Activated CD4-positive, alpha-beta T cell treated with anti-CD3 and anti-CD28 coated beads, Interleukin-2, Interleukin-4, amounts not matched to agents 100 ng/mL and 50 ng/mL, durations not matched to agents 16 hours and 8 hours (primary cell): ENCODE measurements around the gene SBK3.
"Not testable (repeated sequence)": the region's sequence is repeated elsewhere in the genome, so short reads cannot be mapped to it uniquely, and the experiment has no call there.

Source experiments
- DNase-seq: peaks from one replicate; pipeline ENCODE4 v3.0.0-alpha.2; 2020; ENCODE audit warnings: low spot score

Gene SBK3

DNA sequence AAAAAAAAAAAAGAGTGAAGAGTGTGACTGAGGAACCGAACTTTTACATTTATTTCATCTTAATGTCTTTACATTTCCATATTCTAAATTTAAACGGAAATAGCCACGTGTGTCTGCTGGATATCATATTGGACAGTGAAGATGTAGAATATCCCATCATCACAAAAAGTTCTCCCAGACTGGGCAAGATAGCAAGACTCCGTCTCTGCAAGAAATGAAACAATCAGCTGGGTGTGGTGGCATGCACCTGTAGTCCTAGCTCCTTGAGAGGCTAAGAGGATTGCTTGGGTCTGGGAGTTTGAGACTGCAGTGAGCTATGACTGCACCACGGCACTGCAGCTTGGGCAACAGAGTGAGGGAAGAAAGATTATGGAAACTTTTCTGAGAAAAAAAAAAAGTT lies 31.4 kb upstream of the SBK3 start:
- no peak for DNase-seq

DNA sequence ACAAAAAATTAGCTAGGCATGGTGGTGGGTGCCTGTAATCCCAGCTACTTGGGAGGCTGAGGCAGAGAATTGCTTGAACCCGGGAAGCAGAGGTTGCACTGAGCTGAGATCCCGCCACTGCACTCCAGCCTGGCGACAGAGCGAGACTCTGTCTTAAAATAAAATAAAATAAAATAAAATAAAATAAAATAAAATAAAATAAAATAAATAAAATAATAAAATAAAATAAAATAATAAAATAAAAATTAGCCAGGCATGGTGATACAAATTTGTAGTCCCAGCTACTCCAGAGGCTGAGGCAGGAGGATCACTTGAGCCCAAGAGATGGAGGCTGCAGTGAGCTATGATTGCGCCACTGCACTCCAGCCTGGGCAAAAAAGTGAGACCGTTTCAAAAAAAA lies 28.6 kb upstream of the SBK3 start:
- DNase-seq: not testable (repeated sequence)

DNA sequence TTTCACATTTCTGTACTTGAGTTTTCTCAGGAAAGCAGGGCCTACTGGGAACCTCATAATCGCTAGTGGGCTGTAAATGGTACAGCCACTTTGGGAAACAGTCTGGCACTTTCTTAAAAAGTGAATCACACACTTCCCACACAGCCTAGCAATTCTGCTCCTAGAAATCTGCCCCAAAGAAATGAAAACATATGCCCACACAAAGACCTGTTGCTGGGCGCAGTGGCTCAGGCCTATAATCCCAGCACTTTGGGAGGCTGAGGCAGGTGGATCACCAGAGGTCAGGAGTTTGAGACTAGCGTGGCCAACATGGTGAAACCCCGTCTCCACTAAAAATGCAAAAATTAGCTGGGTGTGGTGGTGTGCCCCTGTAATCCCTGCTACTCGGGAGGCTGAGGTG lies 24.1 kb upstream of the SBK3 start:
- DNase-seq: not testable (repeated sequence)

DNA sequence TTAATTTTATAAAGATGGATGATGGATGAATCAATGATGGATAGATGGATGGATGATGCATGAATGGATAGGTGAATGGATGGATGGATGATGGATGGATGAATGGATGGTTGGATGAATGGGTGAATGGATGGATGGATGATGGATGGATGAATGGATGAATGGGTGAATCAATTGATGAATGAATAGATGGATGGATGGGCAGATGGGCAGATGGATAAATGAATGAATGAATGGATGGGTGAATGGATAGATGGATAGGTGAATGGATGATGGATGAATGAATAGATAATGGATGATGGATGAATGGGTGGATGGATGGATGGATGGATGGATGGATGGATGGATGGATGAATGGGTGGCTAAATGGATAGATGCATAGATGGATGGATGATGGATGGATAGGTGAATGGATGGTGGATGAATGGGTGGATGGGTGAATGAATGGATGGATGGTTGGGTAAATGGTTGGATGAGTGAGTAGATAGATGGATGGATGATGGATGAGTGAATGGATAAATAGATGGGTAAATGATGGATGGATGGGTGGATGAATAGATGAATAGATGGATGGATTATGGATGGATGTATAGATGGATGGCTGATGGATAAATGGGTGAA lies 22.5 kb upstream of the SBK3 start:
- no peak for DNase-seq

DNA sequence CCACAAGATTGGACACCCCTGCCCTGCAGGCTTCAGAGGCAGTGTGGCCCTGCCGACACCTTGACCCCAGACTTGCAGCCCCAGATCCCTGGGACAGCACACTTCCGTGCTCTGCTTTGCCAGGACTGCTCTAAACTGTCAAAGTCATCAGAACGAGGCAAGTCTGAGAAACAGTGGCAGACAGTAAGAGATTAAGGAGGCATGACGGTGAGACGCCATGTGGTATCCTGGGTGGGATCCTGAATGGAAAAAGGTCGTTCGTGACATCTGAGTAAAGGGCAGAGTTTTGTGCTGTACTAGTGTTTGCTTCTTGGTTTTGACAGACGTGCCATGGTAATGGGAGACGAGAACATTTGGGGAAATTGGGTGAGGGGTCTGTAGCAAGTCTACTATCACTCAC lies 21.5 kb upstream of the SBK3 start:
- no peak for DNase-seq

DNA sequence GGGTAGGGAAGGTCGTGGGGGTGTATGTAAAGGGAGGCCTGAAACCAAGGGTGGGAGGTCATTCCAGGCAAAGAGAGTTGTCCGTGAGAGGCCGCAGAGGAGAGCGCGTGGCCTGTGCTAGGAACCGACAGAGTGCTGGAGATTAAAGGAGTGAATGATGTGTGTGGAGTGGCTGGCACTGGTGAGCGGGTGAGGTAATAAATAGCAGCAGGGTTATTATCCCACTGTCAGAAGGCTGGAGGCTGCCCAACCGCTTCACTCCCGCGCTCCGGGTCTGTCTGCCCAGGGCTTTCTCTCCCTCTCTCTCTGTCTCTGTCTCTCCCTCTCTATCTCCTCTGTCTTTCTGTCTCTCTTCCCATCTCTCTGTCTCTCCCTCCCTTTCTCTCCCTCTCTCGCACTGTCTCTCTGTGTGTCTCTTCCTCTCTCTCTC lies 17.9 kb upstream of the SBK3 start:
- DNase-seq: no peak

DNA sequence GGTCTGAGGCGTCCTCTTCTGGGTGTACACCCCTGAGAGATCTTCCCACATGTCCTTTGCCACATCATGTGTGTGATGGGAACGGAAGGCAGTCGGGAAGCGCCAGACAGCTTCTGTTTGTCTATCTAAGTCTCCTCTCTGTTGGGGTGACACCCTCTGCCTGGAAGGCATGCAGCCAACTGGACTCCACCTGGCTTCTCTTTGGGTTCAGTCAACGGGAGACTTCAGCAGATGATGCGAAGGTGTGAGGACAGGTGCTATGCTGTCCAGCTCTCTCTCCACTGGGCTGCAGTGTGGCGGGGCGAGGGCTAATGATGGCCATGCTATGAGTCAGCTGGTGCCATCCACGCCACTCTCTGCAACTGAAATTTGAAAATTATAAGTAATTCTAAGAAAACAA lies 14.3 kb upstream of the SBK3 start:
- no peak for DNase-seq

DNA sequence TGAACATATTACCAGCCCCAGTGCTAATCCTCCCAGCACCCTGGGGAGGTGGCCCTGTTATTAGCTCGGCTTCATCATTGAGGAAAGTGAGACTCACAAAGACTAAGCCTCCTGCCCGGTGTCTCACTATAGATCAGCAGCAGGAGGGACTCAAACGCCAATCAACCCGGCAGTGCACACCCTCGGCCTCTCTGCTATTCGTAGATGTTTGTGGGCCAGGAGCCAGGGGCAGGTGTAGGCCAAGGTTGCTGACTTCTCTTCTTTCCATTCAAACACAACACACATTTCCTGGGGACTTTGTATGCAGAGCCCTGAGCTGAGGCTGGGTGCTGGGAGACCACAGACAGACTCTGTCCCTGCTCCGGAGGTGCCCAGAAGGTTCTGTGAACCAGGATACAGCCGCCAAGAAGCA lies 9.4 kb upstream of the SBK3 start:
- no peak for DNase-seq

DNA sequence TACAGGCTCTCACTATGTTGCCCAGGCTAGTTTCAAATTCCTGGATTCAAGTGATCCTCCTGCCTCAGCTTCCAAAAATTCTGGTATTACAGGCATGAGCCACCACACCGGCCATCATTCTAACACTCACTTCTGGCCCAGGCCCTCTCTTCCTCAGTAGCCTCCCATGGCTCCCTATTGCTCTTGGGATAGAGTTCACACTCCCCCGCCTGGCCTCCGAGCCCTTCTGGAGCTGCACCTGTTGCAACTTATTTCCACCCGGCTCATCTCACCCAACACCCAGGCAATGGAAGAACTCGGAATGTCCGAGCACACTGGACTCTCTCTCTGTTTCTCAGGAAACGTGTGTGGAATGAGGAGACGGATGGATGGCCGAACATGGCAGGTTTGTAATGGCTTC lies 9.0 kb upstream of the SBK3 start:
- no peak for DNase-seq

DNA sequence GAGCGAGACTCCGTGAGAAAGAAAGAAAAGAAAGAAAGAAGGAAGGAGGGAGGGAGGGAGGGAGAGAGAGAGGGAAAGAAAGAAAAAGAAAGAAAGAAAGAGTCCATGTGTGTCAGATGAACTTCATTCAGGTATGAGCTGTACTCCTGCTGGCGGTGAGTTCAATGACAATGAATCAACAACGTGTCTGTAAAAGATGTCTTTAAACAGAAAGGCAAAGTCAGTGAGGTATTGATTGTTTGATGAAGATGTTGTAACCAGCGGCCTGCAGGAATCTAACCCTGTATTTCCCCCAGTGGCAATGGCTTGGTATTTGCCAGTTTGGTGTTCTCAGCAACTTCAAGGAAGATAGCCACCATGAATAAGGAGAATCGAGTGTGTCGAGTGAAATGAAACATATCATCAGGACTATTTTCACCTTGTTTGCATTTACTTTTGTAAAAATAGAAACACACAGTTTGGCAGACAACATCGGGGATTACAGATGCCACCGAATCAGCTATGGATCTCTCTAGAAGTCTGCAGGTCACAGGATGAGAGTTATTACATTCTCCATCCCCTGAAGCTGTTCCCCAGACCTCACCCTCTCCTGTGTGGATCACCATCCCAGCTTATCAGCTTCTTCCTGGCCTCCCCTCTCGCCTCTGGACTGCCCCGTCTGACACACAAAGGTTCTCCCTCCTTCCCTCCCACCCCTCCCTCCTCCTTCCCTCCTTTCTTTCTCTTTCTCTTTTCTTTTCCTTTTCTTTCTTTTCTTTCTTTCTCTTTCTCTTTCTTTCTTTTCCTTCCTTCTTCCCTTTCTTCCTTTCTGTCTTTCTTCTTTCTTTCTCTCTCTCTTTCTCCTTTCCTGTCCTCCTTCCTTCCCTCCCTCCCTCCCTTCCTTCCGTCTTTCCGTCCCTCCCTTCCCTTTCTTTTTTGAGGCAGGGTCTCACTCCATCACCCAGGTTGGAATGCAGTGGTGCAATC lies 8.2 kb upstream of the SBK3 start:
- no peak for DNase-seq

DNA sequence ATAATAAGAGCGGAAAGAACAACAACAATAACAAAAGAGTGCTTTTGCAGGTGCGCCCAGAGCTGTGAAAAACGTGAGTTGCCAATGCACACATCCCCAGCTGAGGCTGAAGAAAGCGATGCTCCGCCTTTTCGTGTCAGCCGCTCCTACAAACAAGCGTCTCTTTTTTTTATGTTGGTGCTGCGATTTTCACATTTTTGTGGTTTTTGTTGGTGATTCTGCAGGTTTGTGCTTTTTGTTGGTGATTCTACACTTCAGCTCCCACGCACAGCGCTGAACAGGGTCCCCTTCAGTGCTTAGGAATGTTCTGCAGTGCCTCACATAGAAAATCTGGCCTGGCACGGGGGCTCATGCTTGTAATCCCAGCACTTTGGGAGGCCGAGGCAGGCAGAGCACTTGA lies 7.3 kb upstream of the SBK3 start:
- no peak for DNase-seq

DNA sequence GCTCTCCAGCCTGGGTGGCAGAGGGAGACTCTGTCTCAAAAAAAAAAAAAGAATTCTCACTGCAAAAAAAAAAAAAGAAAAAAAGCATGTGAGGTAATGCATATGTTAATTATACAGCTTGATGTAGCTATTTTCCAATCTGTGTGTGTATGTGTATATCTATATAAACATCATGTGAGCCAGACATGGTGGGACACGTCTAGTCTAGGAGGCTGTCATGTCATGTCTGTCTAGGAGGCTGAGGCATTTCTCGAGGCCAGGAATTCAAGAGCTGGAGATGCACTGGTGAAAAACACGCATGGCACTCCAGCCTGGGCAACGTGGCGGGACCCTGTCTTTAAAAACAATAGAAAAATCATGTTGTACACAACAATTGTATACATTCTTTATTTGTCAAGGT lies 6.9 kb upstream of the SBK3 start:
- no peak for DNase-seq

DNA sequence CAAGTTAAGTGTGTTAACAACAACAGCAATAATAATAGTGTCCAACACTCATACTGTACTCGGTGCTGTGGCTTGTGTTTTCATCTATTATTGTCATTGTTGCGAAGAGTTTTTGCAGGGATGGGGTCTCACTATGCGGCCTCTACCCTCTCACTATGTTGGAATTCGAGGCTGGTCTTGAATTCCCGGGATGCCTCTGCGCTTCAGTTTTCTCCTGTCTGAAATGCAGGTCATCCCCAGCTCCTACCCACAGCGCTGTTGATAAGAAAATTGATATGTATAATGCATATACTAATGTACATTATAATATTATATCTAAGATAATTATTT lies 4.9 kb upstream of the SBK3 start:
- DNase-seq: no peak

DNA sequence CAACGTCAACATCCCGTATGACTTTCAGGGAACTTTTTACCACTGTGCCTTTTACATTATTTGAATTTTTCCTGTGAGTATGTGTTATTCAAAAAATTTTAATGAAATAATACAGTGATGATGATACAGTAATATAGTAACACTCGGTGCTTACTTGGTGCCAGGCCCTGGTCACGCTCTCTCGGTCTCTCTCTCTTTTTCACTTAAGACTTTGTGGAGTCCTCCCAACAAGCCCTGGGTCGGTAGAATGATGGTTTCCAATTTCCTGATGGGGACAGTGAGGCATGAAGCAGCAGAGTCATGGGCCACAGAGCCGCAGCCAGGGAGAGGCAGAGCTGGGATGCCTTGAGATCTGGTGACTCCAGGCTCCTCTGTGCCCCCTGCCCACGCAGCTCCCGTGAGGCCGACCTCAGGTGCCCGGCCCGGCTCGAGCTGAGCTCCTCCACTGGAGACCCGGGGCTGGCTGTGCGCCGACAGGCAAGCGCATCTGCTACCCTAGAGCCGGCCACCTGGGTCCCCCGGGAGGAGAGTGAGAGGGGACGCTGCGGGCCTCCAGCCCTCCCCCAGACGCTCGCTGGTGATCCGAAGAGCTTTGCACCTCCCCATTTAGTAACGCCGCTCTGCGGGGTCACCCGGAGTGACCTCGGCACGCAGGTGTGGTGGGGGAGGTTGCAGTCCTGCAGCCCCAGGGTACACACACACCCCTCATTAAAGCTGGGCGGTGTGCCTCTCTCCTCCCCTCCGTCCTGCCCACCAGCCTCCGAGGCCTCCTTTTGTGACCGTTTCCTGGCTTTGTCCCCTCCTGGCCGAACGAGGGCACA lies 4.4 kb upstream of the SBK3 start:
- no peak for DNase-seq

DNA sequence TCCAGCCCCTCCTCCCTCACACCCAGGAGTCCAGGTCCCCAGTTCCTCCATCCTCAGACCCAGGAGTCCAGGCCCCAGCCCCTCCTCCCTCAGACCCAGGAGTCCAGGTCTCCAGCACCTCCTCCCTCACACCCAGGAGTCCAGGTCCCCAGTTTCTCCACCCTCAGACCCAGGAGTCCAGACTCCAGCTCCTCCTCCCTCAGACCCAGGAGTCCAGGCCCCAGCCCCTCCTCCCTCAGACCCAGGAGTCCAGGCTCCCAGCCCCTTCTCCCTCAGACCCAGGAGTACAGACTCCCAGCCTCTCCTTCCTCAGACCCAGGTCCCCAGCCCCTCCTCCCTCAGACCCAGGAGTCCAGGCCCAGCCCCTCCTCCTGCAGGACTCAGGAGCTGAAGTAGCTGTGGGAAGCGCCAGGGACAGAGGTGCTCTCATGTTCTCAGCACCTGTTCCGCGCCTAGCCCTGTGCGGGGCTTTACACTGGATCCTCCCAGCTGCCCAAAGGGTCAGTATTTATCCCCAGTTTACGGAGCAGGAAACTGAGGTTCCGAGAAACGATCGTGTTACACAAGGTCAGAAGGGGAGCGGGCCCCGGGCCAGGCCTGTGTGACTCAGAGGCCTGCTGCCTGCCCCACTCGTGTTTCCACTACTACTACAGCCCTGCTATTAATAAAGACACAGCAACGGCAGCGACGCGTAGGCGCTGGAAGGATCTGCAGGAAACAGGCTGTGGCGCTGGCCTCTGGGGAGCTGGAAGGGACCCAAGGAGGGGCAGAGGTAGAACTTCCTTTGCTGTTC lies 1.7 kb upstream of the SBK3 start:
- DNase-seq: no peak

DNA sequence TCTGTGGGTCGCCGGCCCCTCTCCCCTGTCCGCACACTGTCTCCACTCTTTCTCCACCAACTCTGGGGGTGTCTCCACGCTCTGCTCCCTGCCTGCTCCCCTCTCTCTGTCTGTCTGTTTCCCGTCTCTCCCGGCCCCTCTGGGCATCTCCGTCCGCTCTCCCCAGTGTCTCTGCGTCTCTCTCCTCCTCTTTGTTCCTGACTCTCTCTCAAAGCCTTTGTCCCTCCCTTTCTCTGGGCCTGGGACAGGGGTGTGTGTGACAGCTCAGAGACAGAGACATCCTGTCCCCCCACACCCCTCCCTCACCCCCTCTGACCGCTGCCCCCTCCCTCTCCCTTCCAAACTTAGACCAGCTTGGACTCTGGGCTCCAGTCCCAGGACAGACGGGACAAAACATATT lies 668 bp upstream of the SBK3 start:
- DNase-seq: no peak

DNA sequence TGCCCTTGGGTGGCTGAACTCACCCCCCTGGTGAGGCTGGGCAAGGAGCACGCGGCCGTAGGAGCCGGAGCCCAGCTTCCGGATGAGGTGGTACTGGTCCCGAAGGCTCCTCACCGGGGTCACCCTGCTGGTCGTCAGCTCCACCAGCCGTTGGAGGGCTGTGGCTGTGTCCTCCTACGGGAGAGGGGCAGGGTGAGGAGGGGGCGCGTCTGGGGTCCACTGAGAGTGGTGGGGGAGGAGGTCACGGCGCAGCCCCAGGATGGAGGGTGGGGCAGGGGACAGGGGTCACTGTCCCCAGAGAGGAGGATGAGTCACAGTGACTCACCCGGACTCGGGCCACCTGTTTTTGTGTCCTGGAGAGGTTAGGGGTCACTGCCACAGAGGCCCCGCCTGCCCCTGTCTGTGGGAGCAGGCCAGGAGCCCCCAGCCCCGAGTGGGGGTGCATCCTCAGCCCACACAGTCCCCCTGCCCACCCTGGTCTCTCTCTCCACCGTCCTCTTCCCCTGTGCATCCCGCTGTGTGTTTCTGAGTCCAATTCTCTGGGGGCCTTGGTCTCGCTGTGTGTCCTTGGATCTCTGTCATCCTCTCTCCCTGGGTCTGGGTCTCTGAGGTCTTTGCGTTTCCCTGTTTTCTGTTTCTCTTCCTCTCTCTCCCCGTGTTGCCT lies 435 bp downstream of the SBK3 start:
- DNase-seq: no peak

DNA sequence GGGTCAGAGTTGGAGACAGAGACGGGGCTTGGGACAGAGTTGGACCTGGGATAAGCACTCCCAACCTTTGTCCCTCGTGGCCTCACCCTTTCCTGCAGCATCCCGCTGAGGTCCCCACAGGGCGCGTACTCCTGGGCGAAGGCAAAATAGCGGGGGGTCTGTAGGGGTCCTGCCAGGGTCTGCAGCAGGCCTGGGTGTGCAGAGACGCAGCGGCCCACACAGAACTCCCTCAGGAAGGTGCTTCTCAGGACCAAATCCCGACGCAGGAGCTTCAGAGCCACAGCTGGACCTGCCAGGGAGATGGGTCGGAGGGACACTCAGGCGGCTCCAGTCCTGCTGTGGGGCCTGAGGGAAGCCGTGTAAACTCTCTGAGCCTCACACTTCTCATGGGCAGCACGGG lies 1.3 kb downstream of the SBK3 start:
- no peak for DNase-seq

DNA sequence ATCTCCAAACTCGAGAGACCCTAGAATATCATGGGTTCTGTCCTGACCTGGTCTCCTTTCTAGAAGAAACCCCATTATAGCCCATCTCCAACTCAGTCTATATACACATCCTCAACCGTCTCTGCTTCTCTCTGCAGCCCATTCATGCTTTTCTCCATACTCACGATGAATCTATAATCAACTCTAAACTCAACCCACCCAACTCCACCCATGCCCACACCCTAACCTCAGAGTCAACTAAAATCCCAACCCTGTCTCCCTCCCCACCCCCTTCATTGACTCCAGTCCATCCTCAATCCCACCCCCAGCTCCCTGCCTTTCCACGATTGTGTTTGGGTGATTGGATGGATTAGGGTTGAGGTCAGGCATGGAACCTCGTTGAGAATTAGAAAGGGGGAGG lies 1.8 kb downstream of the SBK3 start:
- no peak for DNase-seq

DNA sequence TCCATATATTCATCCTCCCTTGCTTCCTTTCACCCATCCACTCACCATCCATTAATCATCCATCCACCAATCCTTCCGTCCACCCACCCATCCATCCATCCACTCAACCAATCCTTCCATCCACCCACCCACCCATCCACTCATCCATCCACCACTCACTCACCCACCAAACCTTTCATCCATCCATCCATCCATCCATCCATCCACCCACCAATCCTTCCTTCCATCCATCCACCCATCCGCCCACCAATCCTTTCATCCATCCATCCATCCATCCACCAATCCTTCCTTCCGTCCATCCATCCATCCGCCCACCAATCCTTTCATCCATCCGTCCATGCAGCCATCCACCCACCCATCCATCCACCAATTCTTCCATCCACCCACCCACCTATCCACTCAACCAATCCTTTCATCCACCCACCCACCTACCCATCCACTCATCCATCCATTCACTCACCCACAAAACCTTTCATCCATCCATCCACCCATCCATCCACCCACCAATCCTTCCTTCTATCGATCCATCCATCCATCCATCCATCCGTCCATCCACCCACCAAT lies 3.0 kb downstream of the SBK3 start:
- DNase-seq: no peak

DNA sequence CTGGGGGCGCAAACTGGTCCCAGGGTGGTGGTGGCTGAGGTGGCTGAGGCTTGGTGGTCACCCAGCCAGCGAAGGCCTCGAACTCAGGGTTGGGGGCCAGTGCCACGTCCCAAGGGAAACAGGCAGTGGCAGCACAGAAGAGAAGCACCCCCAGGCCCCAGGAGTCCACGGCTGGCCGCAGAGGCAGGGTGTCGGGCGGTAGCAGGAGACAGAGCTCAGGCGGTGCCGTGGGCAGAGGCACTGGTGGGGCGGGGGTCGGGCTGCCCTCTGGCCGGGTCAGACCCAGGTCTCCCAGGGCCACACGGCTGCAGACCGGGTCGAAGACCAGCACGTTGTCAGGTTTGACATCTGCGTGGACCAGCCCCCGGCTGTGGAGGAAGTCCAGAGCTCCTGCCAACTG lies 4.3 kb downstream of the SBK3 start:
- no peak for DNase-seq
